ENCODE measurements around the gene ZNF827.
A peak's percentile ranks its signal among the peaks of the same experiment; 100 is the strongest.
"Not testable (repeated sequence)": the region's sequence is repeated elsewhere in the genome, so short reads cannot be mapped to it uniquely, and the experiment has no call there.

Gene ZNF827

DNA sequence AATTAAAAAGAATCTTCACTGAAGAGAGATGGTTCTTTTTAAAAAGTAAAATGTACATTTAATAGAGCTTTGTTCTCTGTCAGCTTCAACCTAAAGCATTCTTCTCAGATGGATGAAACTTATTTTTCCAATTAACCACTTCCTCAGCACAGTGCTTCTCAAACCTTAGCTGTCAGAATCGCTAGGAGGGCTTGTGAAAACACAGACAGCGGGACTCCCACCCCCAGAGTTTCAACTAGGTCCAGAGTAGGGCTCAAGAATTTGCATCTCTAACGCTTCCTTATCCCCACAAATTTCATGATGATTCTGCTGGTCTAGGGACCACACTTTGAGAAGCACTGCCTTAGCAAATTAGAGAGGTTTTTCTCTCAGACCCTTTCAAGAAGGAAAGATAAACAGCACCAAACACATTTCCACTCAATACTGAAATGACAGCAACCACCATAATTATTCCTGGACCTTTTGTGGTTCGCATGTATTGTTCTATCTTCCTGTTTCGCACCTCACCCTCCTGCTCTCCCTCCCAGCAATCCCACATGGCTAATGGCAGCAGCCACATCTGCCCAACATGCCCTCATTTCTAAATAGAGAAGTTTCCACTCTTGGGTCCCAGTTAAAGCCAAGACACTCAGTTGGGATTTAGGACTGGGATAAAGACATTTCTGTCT is 73.2 kb downstream of the ZNF827 start:
- no peak for DNase-seq

- DNase-seq = no peak
These were observed 75.4 kb downstream of the ZNF827 start for GRCh38 chr4:145863191-145863590.

DNA sequence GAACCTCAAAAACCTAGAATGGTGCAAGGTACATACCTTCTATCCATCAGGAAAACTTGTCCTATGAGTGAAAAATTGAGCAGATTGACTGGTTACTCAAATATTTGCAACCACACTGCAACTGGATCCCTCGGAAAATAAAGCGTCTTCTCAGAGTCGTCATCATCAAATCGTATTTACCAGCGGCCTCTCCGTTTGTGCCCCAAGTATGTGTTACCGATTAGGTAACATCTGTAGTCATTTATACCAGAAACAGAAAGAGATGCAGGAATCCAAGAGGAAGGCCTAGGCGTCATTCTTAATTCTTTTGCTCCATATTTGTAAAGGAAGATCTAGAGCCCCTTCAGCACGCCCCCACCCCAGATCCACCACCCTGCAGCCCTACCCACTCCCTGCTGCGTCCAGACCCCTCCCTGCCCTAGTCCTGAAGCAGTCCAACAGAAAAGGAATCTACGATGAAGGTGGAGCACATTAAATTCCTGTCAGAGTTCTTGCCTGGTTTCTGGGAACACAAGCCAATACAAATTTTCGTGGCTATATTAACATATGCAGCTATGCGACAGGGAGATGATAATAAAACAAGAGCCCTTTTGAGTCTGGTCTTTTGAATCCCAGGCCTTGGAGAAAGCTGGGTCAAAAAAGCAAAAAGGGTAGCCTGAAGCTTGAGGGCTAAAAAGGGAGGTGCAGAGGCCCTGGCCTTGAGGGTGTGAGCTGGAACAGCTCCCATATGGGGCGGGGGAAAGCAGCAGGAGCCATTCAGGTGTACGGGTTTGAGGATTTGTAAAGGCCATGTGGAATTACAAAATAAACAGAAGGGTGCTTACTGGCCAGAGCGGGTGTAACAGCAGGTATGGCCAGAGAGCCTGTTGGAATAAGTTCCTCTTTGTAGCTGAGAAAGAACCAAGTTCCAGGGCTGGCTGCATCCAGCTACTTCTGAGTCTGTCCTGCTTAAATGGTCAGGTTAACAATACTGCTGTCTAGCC is 77.0 kb downstream of the ZNF827 start:
- no peak for DNase-seq

GRCh38 chr4:145860897-145861296 is 77.7 kb downstream of the ZNF827 start:
- DNase-seq = no peak

GRCh38 chr4:145860446-145860845 is 78.2 kb downstream of the ZNF827 start:
- no peak for DNase-seq

- no peak for DNase-seq
These were observed 78.7 kb downstream of the ZNF827 start for GRCh38 chr4:145859926-145860325.

GRCh38 chr4:145859426-145859825 is 79.2 kb downstream of the ZNF827 start:
- no peak for DNase-seq

DNA sequence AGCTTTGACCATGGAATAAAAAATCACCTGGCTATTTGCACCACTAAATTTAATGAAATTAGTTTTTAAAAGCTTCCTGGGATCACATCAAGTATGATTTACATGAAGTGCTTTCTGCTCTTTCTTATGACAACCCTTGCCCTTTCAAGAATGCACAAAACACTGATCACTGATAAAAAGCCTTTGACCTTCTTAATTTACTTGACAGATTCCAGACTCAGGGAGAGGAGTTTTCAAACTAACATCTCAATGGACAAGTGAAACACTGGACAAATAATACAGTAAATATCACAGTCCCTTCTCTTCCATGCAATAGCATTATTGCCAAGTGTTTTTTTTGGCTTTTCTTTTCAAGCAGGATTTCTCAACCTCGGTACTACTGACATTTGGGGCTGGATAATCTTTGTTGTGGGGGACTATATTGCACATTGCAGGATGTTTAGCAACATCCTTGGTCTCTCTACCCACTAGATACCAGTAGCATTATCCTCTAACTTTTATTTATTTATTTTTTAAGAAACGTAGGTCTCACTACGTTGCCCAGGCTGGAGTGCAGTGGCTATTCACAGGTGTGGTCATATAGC is 86.3 kb downstream of the ZNF827 start:
- no peak for DNase-seq

DNA sequence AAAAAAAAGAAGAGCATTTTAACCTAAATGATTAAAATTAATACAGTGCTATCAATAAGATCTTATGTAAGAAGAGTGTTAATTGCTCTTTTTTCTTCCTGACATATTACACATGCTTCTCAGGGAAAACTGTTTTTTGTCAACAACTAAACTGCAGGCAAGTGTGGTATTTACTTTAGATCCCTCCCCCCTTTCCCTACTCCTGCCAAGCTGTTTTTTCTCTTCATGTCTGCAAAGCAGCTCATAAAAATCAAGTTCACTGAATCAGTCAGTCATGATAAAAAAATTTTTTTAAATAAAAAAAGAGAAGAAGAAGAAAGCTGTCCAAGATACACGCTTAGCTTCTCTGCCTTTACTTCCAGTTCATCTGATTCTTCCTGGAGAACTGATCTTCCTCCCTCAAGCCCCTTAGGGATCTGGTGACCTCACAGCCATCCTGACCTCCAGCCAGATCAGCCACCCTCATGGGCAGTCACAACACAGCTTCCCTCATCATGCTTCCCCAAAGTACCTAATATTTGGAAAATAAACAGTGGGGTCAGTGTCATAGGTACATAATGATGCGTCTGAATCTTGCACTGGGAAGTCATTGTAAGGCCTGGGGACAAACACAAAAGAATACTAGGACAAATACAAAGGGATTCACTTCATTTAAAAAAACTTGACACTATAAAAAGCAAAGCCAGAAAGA is 87.0 kb downstream of the ZNF827 start:
- peak in 2 of 56 donors; percentile 1 to 12 for DNase-seq

DNA sequence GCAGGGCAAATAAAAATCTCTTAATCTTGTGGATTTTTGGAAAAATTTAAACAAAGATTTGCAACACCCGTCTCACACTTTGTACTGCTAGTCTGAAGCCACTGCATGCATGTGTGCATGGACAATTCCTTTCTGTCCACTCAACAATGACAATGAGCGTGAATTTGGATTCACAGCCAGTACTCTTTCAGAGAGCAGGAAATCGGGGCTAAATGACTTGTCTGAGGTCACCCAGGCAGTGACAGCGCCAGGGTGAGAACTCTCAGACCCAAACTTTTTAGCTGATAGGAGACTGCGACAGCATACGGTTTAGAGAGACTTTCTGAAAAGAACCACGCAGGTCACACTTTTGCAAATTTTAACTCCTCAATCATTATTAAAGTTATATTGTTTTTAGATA is 90.9 kb downstream of the ZNF827 start:
- peak in 23 of 56 donors; percentile 7 to 39 (median 18) for DNase-seq

DNA sequence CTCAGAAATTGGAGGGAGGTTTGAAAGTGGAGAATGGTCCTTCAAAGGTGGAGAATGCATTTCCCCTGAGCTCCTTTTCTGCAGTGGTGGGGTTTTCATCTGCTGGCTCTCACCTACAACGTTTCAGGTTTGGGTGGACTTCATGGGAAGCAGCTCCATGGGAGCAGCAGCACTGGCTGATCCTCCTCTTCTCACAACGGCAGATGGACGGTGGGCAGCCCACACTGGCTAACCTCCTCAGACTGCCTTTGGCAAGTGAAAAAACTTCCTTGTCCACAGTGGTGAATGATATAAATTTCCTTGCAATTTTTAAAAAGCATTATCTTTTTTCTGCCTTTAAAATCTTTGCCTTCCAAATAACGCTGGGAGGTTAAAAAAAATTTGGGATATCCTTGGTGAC is 93.5 kb downstream of the ZNF827 start:
- no peak for DNase-seq

GRCh38 chr4:145843639-145844038 is 95.0 kb downstream of the ZNF827 start:
- DNase-seq = no peak

DNA sequence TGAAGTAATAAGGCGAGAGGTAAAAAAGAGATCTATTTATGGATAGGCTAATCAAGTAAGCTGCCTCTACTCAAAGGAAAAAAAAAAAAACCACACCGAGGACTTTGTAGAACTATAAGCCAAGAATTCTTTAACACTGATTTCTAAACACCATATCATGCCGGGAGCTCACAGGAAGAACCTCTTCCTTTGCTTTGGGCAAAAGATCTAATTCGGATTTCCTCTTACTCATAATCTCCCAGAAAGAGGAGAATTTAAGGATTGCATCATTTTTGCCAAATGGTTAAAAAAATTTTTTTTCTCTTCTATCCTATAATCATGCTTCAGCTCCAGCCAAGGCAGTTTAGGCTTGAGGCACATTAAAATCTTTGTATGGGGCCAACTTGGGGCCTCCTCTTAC is 95.5 kb downstream of the ZNF827 start:
- no peak for DNase-seq

DNA sequence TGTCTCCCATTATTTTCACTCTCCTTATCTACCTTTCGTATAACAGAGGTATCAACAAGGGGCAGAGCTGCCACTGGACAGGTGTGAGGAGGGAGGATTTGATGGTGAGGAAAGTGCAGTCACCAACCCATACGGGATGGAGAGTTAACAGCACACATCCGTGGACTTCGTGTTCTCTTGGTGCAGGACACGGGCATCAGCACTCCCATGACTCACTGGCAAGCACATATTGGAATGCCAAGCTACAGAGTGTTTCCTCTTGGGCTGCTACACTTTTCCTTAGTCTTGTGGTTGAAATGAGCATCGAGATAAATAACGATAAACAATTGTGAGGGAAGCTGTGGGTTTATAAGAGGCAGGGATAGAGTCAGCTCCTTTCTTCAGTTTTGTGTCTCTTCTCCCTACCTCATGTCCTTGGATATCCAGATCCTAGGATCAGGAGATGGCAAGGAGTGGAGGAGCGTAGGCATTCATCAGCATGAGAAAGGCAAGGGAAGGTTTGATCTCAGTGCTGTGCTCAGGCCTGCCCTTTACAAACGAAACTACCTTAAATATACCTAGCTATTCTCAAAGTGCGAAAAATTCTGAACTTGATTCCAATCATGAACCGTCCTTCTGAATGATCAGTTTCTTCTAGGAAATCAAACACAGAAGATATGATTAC is 96.3 kb downstream of the ZNF827 start:
- DNase-seq = no peak

GRCh38 chr4:145840801-145841200 is 97.8 kb downstream of the ZNF827 start:
- DNase-seq = no peak

GRCh38 chr4:145840162-145840768 is 98.4 kb downstream of the ZNF827 start:
- peak in 7 of 56 donors; percentile 2 to 27 (median 9) for DNase-seq

DNA sequence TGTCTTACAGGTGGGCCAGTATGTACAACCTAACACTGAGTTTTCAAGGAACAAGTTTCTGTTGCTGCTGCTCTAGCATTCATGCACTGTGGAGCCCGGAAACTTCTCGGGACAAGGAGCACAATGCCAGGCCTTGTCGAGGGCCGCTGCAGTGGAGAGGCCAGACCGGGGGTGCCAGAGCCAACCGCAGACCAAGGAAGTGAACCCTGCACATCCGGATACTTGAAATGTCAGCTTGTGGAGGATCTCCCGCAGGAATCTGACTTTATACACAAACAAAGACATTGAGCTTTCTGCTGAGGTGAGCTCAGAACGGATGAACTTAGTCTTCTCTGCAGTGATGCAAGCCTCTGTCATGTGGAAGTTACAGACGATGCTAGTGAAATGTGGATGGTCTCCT is 99.5 kb downstream of the ZNF827 start:
- peak in 47 of 56 donors; percentile 2 to 70 (median 35) for DNase-seq

GRCh38 chr4:145832384-145832783 is 106.2 kb downstream of the ZNF827 start:
- not testable (repeated sequence) for DNase-seq

DNA sequence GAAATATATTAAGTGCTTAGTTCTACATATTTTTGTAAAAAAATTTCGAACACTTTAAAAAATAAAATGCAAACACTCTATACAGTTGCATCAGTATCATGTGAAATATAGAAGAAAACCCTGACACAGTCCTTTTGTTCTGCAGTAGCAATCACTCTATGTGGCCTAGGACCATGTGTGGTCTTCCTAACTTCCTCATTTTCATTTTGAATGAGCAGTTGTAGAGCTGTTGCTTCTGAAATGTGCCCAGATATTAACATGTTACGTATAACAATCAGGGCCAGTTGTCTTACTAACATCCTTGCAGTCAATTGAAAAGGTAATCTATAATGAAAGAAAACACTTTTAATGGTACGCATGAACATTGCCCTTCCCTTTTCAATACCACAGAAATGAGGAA is 107.9 kb downstream of the ZNF827 start:
- no peak for DNase-seq

- DNase-seq = no peak
These were observed 108.8 kb downstream of the ZNF827 start for GRCh38 chr4:145829629-145830395.

All from nucleus accumbens (tissue), 56 donors.